ENCODE measurements around the gene TBC1D17.

Gene TBC1D17

DNA sequence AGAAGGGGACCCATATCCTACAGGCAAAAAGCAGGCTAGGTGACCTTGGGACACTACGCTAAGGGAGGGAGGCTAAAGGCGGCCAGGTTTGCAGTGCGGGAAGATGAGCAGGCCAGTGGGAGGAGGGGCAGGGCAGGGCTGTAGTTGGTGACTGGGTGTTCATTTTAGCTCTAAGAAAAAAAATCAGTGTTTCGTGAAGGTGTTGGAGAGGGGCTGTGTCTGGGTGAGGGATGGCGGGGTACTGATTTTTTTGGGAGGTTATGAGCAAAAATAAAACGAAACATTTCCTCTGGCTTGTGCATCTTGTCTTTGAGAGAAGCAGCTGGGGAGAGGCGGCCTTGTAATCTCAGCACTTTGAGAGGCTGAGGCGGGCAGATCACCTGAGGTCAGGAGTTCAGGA is 56.1 kb downstream of the TBC1D17 start:
- no peak overlapping the region for H3K27ac ChIP-seq
- TF ChIP-seq, protein P1, sequence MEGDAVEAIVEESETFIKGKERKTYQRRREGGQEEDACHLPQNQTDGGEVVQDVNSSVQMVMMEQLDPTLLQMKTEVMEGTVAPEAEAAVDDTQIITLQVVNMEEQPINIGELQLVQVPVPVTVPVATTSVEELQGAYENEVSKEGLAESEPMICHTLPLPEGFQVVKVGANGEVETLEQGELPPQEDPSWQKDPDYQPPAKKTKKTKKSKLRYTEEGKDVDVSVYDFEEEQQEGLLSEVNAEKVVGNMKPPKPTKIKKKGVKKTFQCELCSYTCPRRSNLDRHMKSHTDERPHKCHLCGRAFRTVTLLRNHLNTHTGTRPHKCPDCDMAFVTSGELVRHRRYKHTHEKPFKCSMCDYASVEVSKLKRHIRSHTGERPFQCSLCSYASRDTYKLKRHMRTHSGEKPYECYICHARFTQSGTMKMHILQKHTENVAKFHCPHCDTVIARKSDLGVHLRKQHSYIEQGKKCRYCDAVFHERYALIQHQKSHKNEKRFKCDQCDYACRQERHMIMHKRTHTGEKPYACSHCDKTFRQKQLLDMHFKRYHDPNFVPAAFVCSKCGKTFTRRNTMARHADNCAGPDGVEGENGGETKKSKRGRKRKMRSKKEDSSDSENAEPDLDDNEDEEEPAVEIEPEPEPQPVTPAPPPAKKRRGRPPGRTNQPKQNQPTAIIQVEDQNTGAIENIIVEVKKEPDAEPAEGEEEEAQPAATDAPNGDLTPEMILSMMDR (conservative IDR thresholded peaks at IDR 0.05) = no peak
- no peak for TF ChIP-seq ZFX (IDR thresholded peaks at IDR 0.05)

DNA sequence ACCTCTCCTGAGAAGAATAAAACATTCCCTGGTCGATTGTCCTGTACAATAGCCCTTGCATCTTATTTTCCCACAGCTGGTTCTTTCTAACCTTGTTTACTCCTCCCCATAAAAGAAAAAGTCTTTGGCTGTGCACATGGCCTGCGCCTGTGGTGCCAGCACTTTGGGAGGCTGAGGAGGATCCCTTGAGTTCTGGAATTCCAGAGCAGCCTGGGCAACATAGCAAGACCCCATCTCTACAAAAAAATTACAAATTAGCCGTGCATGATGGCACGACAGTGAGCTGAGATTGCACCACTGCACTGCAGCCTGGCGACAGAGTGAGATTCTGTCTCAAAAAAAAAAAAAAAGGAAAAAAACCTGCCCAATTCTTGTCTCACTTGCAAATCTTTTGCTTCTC is 59.0 kb downstream of the TBC1D17 start:
- TF ChIP-seq ZFX (IDR thresholded peaks at IDR 0.05) = no peak
- TF ChIP-seq, protein P1 (conservative IDR thresholded peaks at IDR 0.05) = no peak
- no peak overlapping the region for H3K27ac ChIP-seq

DNA sequence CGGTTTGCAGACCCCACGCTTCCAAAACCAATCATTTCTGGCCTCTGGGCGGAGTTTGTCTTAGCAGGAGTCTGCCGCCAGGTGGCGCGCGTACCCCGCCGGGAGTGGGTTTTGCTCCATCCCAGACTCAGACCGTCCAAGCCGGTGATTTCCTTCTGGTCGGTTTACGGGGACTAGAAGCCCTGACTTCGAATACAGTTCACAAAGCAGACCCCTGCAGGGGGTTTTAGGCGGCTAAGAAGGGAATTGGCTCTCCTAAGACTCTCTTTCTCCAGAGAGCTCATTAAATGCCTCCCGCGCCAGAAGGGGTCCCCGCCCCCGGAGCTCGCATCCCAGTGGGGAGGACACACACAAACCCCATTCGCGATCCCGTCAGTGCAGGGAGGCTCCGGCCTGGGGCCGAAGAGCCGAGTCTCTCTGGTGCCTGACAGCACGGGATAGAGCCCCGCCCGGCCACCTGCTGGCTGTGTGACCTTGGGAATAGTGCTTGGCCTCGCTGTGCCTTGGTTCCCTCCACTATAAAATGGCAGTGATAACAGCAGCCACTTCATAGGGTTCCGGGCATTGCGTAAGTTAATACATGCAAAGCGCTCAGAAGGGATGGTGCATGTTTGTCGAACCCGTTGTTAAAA is 60.4 kb downstream of the TBC1D17 start:
- H3K27ac ChIP-seq = no peak overlapping the region

More for the DNA sequence above, 60.4 kb downstream of the TBC1D17 start:
- no peak for TF ChIP-seq ZFX (IDR thresholded peaks at IDR 0.05)
- TF ChIP-seq, protein P1 (conservative IDR thresholded peaks at IDR 0.05) = peak; percentile 98

Measured in C4-2B (cell line).